Measurements from ENCODE around the gene HMGCR. TPM values are rescaled to one million over a fixed set of nuclear protein-coding genes. Genes with fewer than 3 reads are reported as not detected.

HMGCR gene
- total RNA-seq, 1 experiment from 2014 or later = 224 TPM

- no peak for DNase-seq
- CTCF ChIA-PET = no interaction called here
- Mint-ChIP-seq H3K4me3 (ENCODE audit: low read depth, unreplicated experiment) (no peak overlapping the region), H3K27me3 (ENCODE audit: unreplicated experiment) (no peaks in the 10 kb centered on the region), H3K27ac (ENCODE audit: unreplicated experiment) (no peak overlapping the region), H3K9me3 (ENCODE audit: low read depth, unreplicated experiment) (no peaks in the 10 kb centered on the region), H3K36me3 (ENCODE audit: insufficient read depth, unreplicated experiment) (peaks cover 89% of the 10 kb centered on the region), H3K4me1 (ENCODE audit: low read depth, unreplicated experiment) (no peaks in the 10 kb centered on the region)
- BruUV-seq (replicated peaks) = no TSS peak
- intact Hi-C loops (cut with micrococcal nuclease; ENCODE audit: unreplicated experiment) = no loop called here
- TF ChIP-seq CTCF (IDR thresholded peaks at IDR 0.05; ENCODE audit: unreplicated experiment) = no peak
These were observed 18.2 kb downstream of the HMGCR start for GRCh38 chr5:75355236-75355635.

- Mint-ChIP-seq H3K27ac (ENCODE audit: unreplicated experiment) (no peak overlapping the region), H3K4me3 (ENCODE audit: low read depth, unreplicated experiment) (no peak overlapping the region), H3K36me3 (ENCODE audit: insufficient read depth, unreplicated experiment) (peaks cover 85% of the 10 kb centered on the region), H3K9me3 (ENCODE audit: low read depth, unreplicated experiment) (no peaks in the 10 kb centered on the region), H3K4me1 (ENCODE audit: low read depth, unreplicated experiment) (no peaks in the 10 kb centered on the region), H3K27me3 (ENCODE audit: unreplicated experiment) (no peaks in the 10 kb centered on the region)
- no peak for TF ChIP-seq CTCF (IDR thresholded peaks at IDR 0.05; ENCODE audit: unreplicated experiment)
- CTCF ChIA-PET = interaction anchor here (0.6 to 0.7 kb wide), 2 partner anchors 15 to 17 kb away, joined by 3 to 4 read pairs; no protein-coding TSS in a partner anchor
- BruUV-seq (replicated peaks) = no TSS peak
- intact Hi-C loops (cut with micrococcal nuclease; ENCODE audit: unreplicated experiment) = no loop called here
- no peak for DNase-seq
These were observed 19.7 kb downstream of the HMGCR start for GRCh38 chr5:75356719-75357118.

GRCh38 chr5:75358117-75358516 is 21.1 kb downstream of the HMGCR start:
- H3K36me3 Mint-ChIP-seq (ENCODE audit: insufficient read depth, unreplicated experiment) = peaks cover 88% of the 10 kb centered on the region
- CTCF ChIA-PET = no interaction called here
- BruUV-seq (replicated peaks) = no TSS peak

GRCh38 chr5:75361310-75361709 is 24.3 kb downstream of the HMGCR start:
- intact Hi-C loops (cut with micrococcal nuclease; ENCODE audit: unreplicated experiment) = no loop called here
- CTCF ChIA-PET = interaction anchor here (1.3 kb wide), 1 partner anchor 10 kb away, joined by 10 read pairs; no protein-coding TSS in a partner anchor
- Mint-ChIP-seq H3K4me1 (ENCODE audit: low read depth, unreplicated experiment) (no peaks in the 10 kb centered on the region), H3K36me3 (ENCODE audit: insufficient read depth, unreplicated experiment) (peaks cover 92% of the 10 kb centered on the region), H3K27me3 (ENCODE audit: unreplicated experiment) (no peaks in the 10 kb centered on the region), H3K27ac (ENCODE audit: unreplicated experiment) (peak overlapping the region; percentile 41), H3K9me3 (ENCODE audit: low read depth, unreplicated experiment) (no peaks in the 10 kb centered on the region), H3K4me3 (ENCODE audit: low read depth, unreplicated experiment) (no peak overlapping the region)
- TF ChIP-seq CTCF (IDR thresholded peaks at IDR 0.05; ENCODE audit: unreplicated experiment) = no peak
- DNase-seq = no peak
- no TSS peak for BruUV-seq (replicated peaks)

More at GRCh38 chr5:75358117-75358516, 21.1 kb downstream of the HMGCR start:
- Mint-ChIP-seq H3K9me3 (ENCODE audit: low read depth, unreplicated experiment) (no peaks in the 10 kb centered on the region), H3K27ac (ENCODE audit: unreplicated experiment) (no peak overlapping the region), H3K4me1 (ENCODE audit: low read depth, unreplicated experiment) (no peaks in the 10 kb centered on the region), H3K27me3 (ENCODE audit: unreplicated experiment) (no peaks in the 10 kb centered on the region), H3K4me3 (ENCODE audit: low read depth, unreplicated experiment) (no peak overlapping the region)
- no peak for DNase-seq
- no peak for TF ChIP-seq CTCF (IDR thresholded peaks at IDR 0.05; ENCODE audit: unreplicated experiment)
- intact Hi-C loops (cut with micrococcal nuclease; ENCODE audit: unreplicated experiment) = no loop called here
